Osteoblast (primary cell): ENCODE data around the gene RAB25. TPM values are rescaled to one million over a fixed set of nuclear protein-coding genes. Genes with fewer than 3 reads are reported as not detected.

Experiments used
- DNase-seq: peaks from one replicate; pipeline ENCODE4 v3.0.0; 2011; ENCODE audit warnings: low spot score, mixed read lengths; ENCODE audit not compliant: insufficient read length; ENCODE audit errors: missing footprints
- H2AFZ ChIP-seq: 2 replicates; pipeline ENCODE4 v1.6.0; 2011; ENCODE audit warnings: mild to moderate bottlenecking, low read length
- H3K27ac ChIP-seq: 2 replicates; pipeline ENCODE4 v1.5.1; 2011; ENCODE audit warnings: mild to moderate bottlenecking, low read depth, low read length, moderate library complexity
- H3K27me3 ChIP-seq: 2 replicates; pipeline ENCODE4 v1.6.0; 2012; ENCODE audit warnings: mild to moderate bottlenecking, control low read depth, inconsistent platforms, low read length, moderate library complexity; ENCODE audit not compliant: insufficient read depth
- H3K36me3 ChIP-seq: 2 replicates; pipeline ENCODE4 v1.5.1; 2011; ENCODE audit warnings: mild to moderate bottlenecking, low read length, control low read depth, moderate library complexity; ENCODE audit not compliant: insufficient read depth
- H3K4me1 ChIP-seq: 2 replicates; pipeline ENCODE4 v1.5.1; 2011; ENCODE audit warnings: mild to moderate bottlenecking, low read length, control low read depth, moderate library complexity; ENCODE audit not compliant: insufficient read depth
- H3K4me2 ChIP-seq: 2 replicates; pipeline ENCODE4 v1.6.0; 2011; ENCODE audit warnings: mild to moderate bottlenecking, low read length; ENCODE audit not compliant: insufficient read depth
- H3K4me3 ChIP-seq: fragments of 200-600 bp; sonication (generic); 3 replicates; pipeline ENCODE4 v1.5.1; 2012; ENCODE audit warnings: mild to moderate bottlenecking, low read length, inconsistent platforms; ENCODE audit not compliant: insufficient read depth
- H3K79me2 ChIP-seq: 2 replicates; pipeline ENCODE4 v1.6.0; 2012; ENCODE audit warnings: mild to moderate bottlenecking, low read length, control low read depth, inconsistent platforms; ENCODE audit not compliant: insufficient read depth
- H3K9me3 ChIP-seq: 2 replicates; pipeline ENCODE4 v1.5.1; 2011; ENCODE audit warnings: low read depth, low read length, control low read depth
- H4K20me1 ChIP-seq: 2 replicates; pipeline ENCODE4 v1.6.0; 2012; ENCODE audit warnings: mild to moderate bottlenecking, low read length, control low read depth; ENCODE audit not compliant: insufficient read depth
- total RNA-seq: library from RNA; depleted of rRNA; stranded (reverse); fragments of >200 nt; gene quantifications from 2 replicates; pipeline ENCODE4 v1.2.3, GENCODE V29; 2012
- TF ChIP-seq, protein P1 (sequence below): IDR thresholded peaks from 2 replicates; pipeline ENCODE4 v1.5.1; 2011; ENCODE audit warnings: mild to moderate bottlenecking, low read depth, low read length, moderate library complexity; ENCODE audit errors: extremely low read depth

RAB25 gene
- total RNA-seq, 1 donor, result not detected

DNA sequence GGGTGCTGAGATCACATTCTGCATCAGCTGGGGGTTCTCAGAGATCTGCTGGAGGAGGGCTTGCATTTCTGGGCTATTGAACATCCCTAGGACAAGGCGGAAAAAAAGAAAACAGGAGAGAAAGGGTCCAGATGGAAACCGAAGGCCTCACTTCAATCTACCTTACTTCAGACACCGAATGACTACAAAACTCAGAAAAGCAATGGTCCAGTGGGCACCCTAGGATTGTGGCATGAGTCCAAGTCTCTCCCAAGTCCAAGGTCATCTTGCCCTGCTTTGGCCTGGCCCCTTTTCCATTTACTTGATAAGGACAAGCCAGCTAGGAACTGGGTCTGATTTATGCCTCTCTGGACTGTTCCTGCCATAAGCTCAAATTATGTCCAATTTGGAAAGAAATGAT lies 18.1 kb upstream of the RAB25 start:
- Histone ChIP-seq H3K4me1 (peaks cover 9% of the 10 kb centered on the region), H3K27ac (no peak overlapping the region), H3K4me2 (no peak overlapping the region), H3K4me3 (no peak overlapping the region), H4K20me1 (peaks cover 3% of the 10 kb centered on the region), H3K9me3 (no peaks in the 10 kb centered on the region), H3K79me2 (no peaks in the 10 kb centered on the region), H2AFZ (no peak overlapping the region), H3K36me3 (peaks cover 26% of the 10 kb centered on the region), H3K27me3 (no peaks in the 10 kb centered on the region)
- TF ChIP-seq, protein P1, sequence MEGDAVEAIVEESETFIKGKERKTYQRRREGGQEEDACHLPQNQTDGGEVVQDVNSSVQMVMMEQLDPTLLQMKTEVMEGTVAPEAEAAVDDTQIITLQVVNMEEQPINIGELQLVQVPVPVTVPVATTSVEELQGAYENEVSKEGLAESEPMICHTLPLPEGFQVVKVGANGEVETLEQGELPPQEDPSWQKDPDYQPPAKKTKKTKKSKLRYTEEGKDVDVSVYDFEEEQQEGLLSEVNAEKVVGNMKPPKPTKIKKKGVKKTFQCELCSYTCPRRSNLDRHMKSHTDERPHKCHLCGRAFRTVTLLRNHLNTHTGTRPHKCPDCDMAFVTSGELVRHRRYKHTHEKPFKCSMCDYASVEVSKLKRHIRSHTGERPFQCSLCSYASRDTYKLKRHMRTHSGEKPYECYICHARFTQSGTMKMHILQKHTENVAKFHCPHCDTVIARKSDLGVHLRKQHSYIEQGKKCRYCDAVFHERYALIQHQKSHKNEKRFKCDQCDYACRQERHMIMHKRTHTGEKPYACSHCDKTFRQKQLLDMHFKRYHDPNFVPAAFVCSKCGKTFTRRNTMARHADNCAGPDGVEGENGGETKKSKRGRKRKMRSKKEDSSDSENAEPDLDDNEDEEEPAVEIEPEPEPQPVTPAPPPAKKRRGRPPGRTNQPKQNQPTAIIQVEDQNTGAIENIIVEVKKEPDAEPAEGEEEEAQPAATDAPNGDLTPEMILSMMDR, result no peak
- DNase-seq, result peak; percentile 71

DNA sequence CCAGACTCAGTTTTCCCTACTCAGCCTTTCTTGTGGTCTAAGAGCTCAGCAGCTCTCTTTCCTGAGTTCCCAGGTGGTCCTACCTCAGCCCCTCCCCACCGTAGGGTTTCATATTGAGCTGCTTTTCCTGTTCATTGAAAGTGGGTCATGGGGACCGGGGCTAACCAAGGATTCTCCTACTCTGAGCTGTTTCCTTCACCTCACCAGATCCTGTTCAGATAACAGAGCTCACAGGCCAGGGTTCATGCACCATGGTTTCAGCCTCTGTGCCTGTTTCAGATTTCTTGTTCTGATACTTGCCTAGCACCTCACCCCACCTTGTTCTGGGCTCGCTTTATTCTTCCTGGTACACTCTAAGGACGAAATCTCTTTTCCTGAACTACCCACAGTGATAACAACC lies 15.9 kb upstream of the RAB25 start:
- no peaks in the 10 kb centered on the region for H3K9me3 ChIP-seq
- no peak overlapping the region for H3K4me2 ChIP-seq
- peaks cover 3% of the 10 kb centered on the region for H4K20me1 ChIP-seq
- no peak for DNase-seq
- H3K36me3 ChIP-seq, result peaks cover 41% of the 10 kb centered on the region
- H2AFZ ChIP-seq, result no peak overlapping the region
- H3K4me3 ChIP-seq, result no peak overlapping the region
- TF ChIP-seq, protein P1, result no peak
- no peaks in the 10 kb centered on the region for H3K79me2 ChIP-seq
- peaks cover 9% of the 10 kb centered on the region for H3K4me1 ChIP-seq
- H3K27ac ChIP-seq, result no peak overlapping the region
- H3K27me3 ChIP-seq, result no peaks in the 10 kb centered on the region

DNA sequence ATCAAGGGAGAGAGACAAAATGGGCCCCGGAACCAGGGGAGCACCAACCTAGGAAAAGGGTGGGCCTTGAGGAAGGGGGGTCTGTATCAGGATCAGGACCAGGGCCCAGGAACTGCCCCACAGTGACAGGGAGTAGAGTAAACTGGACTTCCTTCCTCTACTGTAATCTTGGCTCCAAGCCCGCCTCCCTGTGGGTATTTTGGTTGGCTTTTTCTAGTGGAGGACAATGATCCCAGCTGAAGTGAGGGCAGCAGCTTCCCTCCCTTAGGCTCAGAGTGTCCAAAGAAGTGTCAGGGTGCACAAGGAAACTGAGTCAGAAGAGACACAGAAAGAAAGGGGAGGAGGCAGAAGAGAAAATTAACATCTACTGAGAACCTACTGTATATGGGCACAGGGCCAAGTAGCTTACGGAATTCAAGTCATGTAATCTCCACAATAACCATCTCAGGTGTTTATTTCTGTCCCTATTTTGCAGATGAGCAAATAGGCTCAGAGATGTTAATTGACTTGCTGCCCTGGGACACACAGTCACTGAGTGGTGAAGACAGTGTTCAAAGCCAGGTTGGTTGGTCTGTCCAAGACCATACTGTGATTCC lies 12.2 kb upstream of the RAB25 start:
- Histone ChIP-seq H3K4me1 (peaks cover 5% of the 10 kb centered on the region), H3K9me3 (no peaks in the 10 kb centered on the region), H2AFZ (no peak overlapping the region), H3K4me2 (no peak overlapping the region), H3K79me2 (peaks cover 19% of the 10 kb centered on the region), H4K20me1 (peaks cover 10% of the 10 kb centered on the region), H3K27me3 (no peaks in the 10 kb centered on the region), H3K36me3 (peaks cover 37% of the 10 kb centered on the region), H3K4me3 (no peak overlapping the region), H3K27ac (no peak overlapping the region)
- TF ChIP-seq, protein P1, result no peak
- peak; percentile 11 for DNase-seq

DNA sequence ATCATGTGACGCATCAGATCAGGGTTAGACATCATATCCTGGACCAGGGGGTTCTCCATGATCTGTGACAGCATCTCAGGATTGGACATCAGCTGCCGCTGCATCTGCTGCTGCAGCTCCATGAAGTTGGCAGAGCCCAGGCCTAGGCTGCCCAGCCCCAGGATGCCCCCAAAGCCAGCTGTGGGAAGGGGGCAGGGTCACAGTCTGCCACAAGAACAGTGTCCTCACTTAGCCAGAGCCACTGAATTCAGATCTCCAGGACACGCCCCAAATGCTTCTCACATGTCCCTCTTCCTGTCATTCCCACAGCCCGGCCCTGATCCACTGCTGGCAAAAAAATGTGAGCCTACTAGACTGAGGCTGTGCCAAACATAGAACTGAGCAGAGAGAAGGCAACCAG lies 10.6 kb upstream of the RAB25 start:
- Histone ChIP-seq H3K4me1 (peaks cover 14% of the 10 kb centered on the region), H3K4me3 (no peak overlapping the region), H3K36me3 (peaks cover 30% of the 10 kb centered on the region), H2AFZ (no peak overlapping the region), H3K27me3 (no peaks in the 10 kb centered on the region), H3K4me2 (no peak overlapping the region), H4K20me1 (peaks cover 10% of the 10 kb centered on the region), H3K79me2 (peaks cover 26% of the 10 kb centered on the region), H3K27ac (no peak overlapping the region), H3K9me3 (no peaks in the 10 kb centered on the region)
- TF ChIP-seq, protein P1, result no peak
- peak; percentile 81 for DNase-seq
